CD4-positive, alpha-beta T cell treated with Interleukin-21 for 1 hour (primary cell): ENCODE measurements around the gene TBCA.

ENCODE experiments used
- DNase-seq: peaks from one replicate; pipeline ENCODE4 v3.0.0-alpha.2; 2020

Gene TBCA, protein sequence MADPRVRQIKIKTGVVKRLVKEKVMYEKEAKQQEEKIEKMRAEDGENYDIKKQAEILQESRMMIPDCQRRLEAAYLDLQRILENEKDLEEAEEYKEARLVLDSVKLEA

DNA sequence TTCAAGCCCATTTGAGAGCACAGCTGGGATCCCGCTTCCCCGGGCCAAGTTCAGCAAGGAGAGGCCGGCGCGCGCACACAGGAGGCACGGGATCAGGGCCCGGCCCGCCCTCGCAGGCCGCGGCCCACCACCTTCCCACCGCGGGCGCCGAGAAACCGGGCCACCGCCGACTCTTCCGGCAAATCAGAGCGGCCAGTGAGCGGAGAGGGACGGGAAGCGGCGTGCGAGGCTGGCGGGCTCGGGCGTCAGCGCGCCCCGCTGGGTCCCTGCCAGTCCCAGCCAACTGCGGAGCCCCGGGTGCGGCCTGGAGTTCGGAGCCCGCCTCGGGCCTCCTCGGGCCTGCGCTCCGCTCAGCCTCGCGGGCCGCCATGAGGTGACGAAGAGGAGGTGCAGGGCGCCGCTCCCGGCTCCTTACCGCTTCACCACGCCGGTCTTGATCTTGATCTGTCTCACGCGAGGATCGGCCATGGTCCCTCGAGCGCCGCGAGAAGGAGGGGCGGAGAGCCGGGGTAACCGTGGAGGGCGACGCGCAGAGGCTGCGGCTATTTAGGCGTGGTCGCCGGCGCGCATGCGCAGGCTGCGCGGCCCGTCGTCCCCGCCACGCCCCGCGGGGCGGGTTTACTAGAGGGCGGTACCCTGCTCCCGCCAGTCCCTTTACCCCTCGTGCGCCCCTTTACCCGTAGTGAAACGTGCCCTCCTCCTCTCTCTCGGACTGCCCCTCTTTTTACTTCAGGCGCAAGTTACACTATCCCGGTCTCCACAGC is at the start of gene TBCA:
Gene TBCA (minus strand): TSS at position 550 of the 764 bp plus-strand sequence. CDS start 82 bp downstream, at position 468.
- peak; percentile 94 for DNase-seq

DNA sequence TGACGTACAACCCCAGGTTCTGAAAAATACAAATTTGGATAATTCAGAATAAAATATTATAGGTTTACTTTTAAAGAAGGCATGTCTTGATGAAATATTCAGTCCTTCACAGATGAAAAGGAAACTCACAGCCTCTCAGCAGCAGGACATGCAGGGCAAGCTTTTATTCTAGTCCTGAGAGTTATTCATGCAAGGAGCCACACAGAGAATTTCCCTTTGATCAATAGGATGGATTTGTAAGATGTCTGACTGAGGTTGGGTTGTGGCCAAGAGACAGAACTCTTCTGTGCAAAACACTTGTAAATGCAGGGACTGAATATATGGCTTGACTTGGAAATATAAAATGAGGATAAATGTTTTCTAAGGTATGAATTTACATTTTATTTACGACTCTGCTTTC is 48.8 kb upstream of the TBCA start:
- no peak for DNase-seq

DNA sequence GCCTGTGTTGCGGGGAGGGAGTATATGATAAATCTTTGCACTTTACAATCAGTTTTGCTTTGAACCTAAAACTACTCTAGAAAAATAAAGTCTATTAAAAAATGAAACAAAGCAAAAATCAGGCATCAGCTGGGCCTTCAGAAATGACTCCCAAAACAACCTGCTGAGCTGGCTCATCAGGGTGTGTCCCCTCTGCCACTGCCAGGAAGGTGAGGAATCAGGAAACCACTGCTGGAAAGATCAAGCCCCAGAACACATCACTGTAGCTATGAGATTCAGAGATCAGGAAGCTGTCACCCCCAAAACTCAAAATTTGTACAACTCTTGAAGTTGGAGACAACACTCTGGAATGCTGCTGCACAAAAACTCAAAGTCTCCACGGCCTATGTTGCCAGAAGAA is 40.5 kb upstream of the TBCA start:
- no peak for DNase-seq

DNA sequence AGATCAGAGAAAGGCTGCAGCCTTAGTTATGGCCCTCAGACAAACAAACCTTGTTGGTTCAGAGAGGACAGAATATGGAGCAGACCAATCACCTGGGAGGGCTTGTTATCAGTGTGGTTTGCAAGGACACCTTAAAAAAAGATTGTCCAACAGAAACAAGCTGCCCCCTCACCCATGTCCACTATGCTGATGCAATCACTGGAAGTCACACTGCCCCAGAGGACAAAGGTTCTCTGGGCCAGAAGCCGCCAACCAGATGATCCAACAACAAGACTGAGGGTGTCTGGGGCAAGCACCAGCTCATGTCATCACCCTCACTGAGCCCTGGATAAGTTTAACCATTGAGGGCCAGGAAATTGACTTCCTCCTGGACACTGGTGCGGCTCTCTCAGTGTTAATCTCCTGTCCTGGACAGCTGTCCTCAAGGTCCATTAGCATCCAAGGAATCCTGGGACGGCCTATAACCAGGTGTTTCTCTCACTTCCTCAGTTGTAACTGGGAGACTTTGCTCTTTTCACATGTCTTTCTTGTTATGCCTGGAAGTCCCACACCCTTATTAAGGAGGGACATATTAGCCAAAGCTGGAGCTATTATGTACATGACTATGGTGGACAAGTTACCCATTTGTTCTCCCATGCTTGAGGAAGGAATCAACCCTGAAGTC is 36.9 kb upstream of the TBCA start:
- DNase-seq = no peak

DNA sequence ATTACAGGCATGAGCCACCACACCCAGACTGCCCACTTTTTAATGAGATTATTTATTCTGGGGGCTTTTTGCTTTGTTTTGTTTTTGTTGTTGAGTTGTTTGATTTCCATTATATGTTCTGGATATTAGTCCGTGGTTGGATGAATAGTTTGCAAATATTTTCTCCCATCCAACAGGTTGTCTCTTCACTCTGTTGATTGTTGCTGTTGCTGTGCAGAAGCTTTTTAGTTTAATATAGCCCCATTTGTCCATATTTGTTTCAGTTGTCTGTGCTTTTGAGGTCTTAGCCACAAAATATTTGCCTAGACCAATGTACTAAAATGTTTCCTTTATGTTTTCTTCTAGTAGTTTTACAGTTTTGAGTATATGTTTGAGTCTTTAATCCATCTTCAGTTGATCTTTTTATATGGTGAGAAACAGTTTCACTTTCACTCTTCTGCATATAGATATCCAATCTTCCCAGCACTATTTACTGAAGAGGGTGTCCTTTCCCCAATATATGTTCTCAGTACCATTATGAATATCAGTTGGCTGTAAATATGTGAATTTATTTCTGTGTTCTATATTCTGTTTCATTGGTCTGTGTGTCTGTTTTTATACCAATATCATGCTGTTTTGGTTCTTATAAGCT is 30.2 kb upstream of the TBCA start:
- no peak for DNase-seq

DNA sequence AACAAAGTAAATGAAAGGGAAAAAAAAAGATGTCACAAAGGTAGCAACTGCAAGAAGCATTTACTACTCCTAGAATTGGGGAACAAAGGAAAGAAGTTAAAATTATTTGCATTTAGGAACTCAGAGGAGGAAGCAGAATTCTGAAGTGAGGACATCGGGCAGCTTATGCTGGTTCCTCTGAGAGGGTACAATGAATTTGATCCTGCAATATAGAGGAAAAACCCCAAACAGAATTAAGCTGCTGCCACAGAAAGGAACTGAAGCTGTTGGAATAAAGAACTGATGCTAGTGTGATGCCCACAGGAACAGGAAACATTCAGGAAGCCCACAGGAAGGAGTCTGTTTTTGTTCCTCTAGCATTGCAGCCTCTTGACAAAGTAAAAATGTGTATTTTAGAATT is 22.3 kb upstream of the TBCA start:
- DNase-seq = no peak

DNA sequence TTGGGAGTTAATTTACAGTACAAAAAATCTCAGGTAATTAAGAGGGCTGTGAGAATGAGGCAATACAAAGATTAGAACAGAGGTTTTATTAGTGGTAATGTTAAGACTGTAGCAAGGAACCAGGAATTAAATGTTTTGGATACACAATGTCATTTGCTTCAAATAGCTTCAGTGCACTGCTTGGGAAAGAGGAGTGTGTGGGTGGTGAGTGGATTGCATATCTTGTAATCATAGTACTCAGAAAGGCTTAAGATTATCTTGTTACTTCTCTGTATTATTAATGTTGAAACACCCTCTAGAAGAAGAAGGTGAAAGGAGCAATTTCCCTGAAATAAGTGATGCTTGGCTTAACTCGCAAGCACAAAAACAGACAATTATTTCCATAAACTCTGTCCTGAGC is 21.0 kb upstream of the TBCA start:
- DNase-seq = no peak

DNA sequence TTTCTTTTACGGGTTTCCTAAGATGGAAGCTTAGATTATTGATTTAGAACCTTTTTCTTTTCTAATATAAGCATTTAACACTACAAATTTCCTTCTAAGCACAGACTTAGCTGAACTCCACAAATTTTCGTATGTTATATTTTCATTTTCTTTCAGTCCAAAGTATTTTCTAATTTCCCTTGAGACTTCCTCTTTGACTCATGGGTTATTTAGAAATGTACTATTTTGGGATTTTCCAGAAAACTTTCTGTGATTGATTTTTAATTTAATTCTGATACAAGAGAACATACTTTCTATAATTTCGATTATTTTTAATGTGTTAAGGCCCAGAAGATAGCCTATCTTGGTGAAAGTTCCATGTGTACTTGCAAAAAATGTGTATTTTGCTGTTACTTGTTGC is 19.7 kb upstream of the TBCA start:
- DNase-seq = no peak

DNA sequence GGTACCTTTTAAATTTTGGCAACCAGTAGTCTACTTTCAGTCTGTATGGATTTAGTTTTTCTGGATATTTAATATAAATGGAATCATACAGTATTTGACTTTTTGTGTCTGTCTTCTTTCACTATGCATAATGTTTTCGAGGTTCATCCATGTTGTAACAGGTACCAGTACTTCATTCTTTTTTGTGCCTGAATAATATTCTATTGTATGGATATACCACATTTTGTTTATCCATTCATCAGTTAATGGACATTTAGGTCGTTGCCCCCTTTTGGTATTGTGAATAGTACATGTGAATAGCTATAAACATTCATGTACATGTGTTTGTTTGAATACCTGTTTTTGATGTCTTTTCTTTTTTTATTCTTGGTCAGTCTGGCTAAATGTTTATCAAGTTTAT is 19.1 kb upstream of the TBCA start:
- no peak for DNase-seq

DNA sequence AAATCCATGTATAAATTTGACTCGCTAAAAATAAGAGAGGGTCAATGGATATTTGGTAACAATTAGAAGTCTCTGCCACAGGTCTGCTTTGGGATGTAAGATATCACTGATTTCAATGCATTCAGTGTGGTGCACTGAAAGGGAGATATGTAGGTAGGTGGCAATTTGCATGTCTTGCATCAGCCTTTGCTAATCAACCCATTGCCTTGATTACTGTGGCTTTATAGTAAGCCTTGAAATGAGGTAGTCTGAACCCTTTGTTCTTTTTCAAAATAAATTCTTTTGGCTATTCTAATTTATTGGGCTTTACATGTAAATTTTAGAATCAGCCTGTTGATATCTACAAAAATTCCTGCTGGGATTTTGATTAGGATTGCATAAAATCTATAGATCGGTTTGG is 15.8 kb upstream of the TBCA start:
- DNase-seq = no peak

DNA sequence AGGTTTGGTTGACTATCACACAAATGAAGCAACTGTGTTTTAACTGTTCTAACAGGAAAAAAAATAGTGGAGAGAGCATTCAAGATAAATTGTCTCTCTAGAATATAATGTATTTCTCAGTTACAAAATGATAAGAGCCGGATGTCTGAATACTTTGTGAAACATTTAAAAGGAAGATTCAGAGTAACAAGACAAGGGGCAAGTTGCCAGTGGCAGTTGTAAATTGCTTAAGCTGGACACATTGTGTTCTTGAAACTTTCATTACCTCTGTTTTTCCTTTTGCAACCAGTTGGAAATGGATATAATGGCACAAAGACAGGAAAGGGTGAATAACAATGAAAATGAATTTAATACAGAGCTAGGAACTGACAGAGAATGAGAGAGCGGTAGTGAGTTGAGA is 15.2 kb upstream of the TBCA start:
- DNase-seq = no peak

DNA sequence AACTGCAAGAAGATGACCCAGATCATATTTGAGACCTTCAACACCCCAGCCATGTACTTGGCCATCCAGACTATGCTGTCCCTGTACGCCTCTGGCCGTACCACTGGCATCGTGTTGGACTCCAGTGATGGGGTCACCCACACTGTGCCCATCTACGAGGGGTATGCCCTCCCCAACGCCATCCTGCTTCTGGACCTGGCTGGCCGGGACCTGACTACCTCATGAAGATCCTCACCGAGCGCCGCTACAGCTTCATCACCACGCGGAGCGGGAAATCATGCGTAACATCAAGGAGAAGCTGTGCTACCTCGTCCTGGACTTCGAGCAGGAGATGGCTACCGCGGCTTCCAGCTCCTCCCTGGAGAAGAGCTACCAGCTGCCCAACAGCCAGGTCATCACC is 9.1 kb upstream of the TBCA start:
- no peak for DNase-seq

DNA sequence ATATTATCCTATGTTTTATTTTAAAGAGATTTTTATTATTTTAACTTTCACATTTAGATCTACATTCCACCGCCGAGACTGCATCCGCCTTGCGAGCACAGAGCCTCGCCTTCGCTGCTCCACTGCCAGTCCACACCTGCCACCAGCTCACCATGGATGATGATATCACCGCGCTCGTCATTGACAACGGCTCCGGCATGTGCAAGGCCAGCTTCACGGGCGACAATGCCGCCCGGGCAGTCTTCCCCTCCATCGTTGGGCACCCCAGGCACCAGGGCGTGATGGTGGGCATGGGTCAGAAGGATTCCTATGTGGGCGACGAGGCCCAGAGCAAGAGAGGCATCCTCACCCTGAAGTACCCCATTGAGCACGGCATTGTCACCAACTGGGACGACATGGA is 8.6 kb upstream of the TBCA start:
- no peak for DNase-seq

DNA sequence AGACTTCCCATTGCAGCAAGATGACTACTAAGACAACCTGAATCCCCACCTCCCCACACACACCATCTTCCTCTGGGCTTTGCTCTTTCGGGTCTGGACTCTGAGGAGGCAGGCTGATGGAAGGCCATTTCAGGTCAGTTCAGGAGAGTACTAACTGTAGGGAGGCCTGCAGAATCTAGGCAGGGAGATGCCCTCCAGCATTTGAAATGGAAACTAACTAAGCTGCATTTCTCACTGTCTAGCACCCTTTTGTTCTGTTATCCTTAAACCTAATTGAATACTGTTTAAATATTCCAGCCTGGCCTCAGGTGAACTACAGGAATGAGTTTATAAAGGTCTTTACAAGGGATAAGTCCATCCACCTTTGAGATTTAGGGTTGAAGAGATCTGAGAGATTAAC is 4.9 kb upstream of the TBCA start:
- no peak for DNase-seq

DNA sequence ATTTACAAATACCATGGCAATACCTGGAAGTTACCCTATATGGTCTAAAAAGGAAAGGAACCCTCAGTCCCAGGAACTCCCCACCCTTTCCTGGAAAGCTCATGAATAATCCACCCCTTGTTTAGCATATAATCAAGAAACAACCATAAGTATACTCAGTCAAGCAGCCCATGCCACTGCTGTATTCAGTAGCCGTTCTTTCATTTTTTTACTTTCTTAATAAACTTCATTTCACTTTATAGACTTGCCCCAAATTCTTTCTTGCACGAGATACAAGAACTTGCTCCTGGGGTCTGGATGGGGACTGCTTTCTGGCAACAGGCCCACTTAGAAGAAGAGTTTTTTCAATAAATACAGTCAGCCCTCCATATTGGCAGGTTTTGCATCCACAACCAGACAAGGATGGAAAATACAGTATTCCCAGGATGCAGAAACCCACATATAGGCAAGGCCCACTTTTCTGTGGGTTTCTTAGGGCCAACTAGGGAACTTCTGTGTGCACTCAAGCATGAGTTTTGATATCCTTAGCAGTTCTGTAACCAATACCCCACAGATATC is 2.8 kb upstream of the TBCA start:
- no peak for DNase-seq

DNA sequence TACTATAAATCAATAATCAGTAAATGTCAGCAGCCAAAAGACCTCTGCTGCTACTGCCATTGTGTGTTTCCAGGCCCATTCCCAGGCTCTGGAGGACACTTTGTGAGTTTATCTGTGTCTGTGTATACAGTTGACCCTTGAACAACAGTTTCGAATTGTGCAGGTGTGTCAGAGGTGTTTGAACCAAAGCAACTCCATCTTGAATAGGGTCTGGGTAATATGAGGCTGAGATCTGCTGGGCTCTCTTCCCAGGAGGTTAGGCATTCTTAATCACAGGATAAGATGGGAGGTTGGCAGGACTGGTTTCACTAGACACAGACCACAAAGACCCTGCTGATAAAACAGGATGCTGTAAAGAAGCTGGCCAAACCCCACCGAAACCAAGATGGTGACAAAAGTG is 2.3 kb upstream of the TBCA start:
- DNase-seq = no peak

DNA sequence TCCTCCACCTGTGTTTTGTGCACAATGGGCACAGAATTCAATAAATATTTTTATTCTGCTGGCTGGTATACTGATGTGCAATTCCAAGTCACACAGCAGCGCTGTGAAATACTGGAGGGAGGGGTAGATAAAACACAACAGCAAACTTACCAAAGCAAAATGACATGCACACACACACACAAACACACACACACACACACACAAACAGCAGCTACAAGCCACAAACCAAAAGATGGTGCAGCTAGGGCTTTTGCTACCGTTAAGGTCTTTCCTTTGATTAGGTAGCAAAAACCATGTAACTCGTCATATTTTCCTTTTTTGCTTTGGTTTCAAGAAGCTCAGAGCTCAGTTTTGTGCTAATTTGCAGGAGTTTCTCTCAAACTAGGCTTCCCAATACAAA is 1.8 kb upstream of the TBCA start:
- no peak for DNase-seq

DNA sequence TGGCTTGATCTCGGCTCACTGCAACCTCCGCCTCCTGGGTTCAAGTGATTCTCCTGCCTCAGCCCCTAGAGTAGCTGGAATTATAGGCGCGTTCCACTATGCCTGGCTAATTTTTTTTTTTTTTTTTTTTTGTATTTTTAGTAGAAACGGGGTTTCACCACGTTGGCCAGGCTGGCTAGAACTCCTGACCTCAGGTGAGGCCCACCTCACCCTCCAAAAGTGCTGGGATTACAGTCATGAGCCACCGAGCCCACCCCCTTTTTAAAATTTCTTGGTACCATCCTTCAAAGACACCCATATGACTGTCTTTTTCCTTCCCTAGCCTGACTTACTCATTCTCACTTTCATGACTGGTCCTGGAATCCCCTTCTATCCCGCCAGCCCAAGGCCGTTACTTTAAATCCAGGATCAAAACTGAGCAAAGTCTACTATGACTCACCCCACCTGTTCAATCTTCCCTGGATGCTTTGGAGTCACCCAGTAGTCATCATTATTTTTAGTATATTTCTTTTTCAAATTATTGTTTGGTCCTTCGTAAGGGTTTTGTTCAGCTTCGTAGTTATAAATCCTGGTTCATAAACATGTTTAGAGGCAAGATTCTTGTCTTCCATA is 1.2 kb upstream of the TBCA start:
- DNase-seq = no peak

DNA sequence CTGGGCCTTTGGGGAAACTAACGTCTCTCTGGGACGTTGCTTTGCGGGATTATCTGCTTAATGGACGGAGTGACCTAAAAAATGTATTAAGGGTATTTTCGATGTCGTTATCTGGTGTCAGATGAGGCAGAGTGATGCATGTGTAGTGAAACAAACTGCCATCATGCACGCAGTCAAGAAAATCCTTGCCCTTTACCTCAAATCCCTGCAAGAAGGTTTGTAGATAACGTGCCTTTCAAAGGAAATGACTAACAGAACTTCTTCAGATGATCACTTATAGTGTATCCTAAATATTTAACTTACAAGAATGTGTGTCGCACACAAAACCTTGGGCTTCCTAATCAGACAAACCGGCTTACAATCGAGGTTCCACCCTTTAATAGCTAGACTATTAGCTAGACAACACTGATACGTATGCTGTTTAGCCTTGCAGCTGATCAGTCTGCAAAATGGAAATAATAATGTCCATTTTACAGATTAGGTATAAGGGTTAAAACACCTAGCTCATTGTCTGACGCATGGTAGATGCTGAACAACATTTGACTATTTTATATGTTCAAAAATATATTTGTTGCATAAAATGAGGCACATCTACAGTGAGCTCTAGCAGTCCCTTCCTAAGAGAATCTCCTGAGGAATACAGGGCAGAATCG is 541 bp upstream of the TBCA start:
- DNase-seq = no peak

DNA sequence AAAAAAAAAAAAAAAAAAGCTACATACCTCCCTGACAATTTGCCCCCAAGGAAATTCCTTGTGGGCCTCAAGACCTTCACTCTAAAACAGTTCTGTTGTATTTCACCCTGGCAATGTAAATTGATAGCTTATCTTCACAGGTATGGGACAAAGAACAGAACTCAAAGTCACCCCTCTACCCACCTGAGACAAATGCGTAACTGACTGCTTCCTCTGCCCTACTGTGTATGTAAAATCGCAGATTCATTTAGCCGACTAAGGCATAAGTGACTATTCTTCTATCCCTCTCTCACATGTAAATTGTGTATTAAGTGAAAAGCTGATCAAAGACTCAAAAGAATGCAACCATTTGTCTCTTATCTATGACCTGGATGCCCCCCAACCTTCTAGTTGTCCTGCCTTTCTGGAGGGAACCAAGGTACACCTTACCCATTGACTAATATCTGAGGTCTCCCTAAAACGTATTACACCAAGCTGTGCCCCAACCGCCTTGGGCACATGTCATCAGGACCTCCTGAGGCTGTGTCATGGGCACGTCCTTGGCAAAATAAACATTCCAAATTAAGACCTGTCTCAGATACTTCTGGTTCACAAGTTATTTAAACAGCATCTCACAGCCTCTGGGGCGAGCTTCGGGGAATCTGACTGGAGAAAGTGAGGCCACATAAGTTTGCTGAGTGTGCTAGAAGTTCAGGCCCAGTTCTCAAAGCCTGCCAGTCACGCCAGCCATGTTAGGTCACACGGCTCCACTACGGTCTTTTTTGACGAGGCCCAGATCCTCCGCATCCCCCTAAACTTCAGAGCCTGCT is 954 bp downstream of the TBCA start:
- no peak for DNase-seq

DNA sequence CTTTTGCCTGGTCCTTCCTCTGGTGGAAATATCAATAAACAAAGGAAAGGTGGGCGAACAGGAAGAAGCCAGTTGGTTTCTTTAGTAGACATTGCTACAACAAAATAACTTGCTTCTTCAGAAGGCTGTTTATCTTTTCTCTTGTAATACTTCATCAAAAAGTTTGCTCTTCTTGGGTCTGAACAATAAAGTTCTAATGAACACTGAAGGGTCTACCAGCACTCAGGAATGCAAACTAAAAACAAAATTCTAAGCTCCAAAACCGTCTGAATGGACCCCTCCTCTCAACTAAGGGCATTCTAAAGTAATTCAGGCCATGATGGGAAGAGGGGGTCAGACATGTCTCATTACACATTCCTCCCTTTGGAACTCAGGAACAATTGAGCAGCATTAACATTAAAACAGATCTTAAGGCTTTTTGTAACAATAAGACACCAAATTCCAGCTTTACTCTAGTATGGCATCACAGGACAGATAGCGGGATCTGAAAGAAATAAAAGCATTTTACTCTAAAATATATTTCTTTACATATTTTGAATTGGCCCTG is 2.3 kb downstream of the TBCA start:
- no peak for DNase-seq

DNA sequence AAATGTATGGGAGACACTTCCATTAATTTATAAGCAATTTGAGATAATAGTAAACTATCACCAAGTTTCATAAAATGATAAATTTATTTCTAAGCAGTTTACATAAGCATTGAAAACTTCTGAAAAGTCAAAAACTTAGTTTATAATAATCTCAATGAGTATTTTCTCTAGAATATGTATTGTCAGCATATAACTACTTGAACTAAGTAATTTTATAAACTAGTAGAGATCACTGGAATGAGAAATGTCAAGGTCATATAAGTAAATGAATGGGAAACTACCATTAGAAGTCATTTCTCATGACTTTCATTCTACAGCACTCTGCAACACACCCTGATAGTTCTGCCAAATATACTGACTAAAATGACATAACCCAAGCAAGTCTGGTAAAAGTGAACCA is 3.4 kb downstream of the TBCA start:
- DNase-seq = no peak
